ENCODE data around the gene TOLLIP.

DNA sequence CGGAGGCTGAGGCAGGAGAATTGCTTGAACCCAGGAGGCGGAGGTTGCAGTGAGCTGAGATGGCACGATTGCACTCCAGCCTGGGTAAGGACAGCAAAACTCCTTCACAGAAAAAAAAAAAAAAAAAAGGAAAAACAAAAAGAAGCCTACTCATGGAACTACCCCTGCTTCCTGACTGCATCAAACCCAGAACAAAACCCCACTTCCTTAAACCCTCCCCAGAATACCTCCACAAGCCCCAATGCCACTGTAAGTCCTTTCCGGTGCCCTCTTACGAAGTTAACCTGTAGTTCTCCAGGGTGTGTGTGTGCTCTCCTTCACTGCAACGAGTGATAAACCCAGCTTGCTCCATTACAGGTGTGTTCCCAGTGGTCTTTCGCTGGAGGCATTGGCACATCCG lies 8.6 kb upstream of the TOLLIP start:
- TF ChIP-seq POLR2A (IDR thresholded peaks at IDR 0.05) = no peak
- TF ChIP-seq, protein P1, sequence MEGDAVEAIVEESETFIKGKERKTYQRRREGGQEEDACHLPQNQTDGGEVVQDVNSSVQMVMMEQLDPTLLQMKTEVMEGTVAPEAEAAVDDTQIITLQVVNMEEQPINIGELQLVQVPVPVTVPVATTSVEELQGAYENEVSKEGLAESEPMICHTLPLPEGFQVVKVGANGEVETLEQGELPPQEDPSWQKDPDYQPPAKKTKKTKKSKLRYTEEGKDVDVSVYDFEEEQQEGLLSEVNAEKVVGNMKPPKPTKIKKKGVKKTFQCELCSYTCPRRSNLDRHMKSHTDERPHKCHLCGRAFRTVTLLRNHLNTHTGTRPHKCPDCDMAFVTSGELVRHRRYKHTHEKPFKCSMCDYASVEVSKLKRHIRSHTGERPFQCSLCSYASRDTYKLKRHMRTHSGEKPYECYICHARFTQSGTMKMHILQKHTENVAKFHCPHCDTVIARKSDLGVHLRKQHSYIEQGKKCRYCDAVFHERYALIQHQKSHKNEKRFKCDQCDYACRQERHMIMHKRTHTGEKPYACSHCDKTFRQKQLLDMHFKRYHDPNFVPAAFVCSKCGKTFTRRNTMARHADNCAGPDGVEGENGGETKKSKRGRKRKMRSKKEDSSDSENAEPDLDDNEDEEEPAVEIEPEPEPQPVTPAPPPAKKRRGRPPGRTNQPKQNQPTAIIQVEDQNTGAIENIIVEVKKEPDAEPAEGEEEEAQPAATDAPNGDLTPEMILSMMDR (IDR thresholded peaks at IDR 0.05 in 4 of 5, conservative IDR thresholded peaks at IDR 0.05 in 1 of 5) = no peak
